Astrocyte (in vitro differentiated cells and primary cell): ENCODE results near the gene CPPED1. TPM values are rescaled to one million over a fixed set of nuclear protein-coding genes. Genes with fewer than 3 reads are reported as not detected.

ENCODE experiments used
- DNase-seq: peaks from one replicate; pipeline ENCODE4 v3.0.0-alpha.2; 2010; ENCODE audit warnings: low read depth
- FAIRE-seq: peaks from 2 replicates; lab custom pipeline; 2011; peaks lifted over from hg19 to GRCh38; lab: Jason Lieb, UNC
- H2AFZ ChIP-seq: 2 replicates; pipeline ENCODE4 v1.6.0; 2012; ENCODE audit warnings: low read depth, low read length, inconsistent platforms
- H3K27ac ChIP-seq: 2 replicates; pipeline ENCODE4 v1.5.1; 2011; ENCODE audit warnings: low read depth, low read length, inconsistent platforms
- H3K27me3 ChIP-seq: 2 replicates; pipeline ENCODE4 v1.6.0; 2011; ENCODE audit warnings: low read length, inconsistent platforms; ENCODE audit not compliant: insufficient read depth
- H3K36me3 ChIP-seq: 2 replicates; pipeline ENCODE4 v1.5.1; 2011; ENCODE audit warnings: low read length, inconsistent platforms; ENCODE audit not compliant: insufficient read depth
- H3K4me1 ChIP-seq: 2 replicates; pipeline ENCODE4 v1.5.1; 2011; ENCODE audit warnings: low read length, inconsistent platforms; ENCODE audit not compliant: insufficient read depth
- H3K4me2 ChIP-seq: 2 replicates; pipeline ENCODE4 v1.6.0; 2012; ENCODE audit warnings: low read length, inconsistent platforms
- H3K4me3 ChIP-seq: 2 replicates; pipeline ENCODE4 v1.5.1; 2011; ENCODE audit warnings: low read depth, mild to moderate bottlenecking, low read length, inconsistent platforms; ENCODE audit not compliant: insufficient read depth
- H3K79me2 ChIP-seq: 2 replicates; pipeline ENCODE4 v1.6.0; 2012; ENCODE audit warnings: mild to moderate bottlenecking, low read length, inconsistent platforms; ENCODE audit not compliant: insufficient read depth
- H3K9ac ChIP-seq: 2 replicates; pipeline ENCODE4 v1.6.0; 2012; ENCODE audit warnings: mild to moderate bottlenecking, low read length, inconsistent platforms
- H3K9me3 ChIP-seq: 2 replicates; pipeline ENCODE4 v1.5.1; 2012; ENCODE audit warnings: low read depth, mild to moderate bottlenecking, low read length, inconsistent platforms; ENCODE audit not compliant: insufficient read depth
- H4K20me1 ChIP-seq: 2 replicates; pipeline ENCODE4 v1.6.0; 2012; ENCODE audit warnings: low read length, inconsistent platforms; ENCODE audit not compliant: insufficient read depth
- H3K27ac Mint-ChIP-seq: one replicate; pipeline ENCODE4 v1.8.0; 2021; ENCODE audit warnings: mild to moderate bottlenecking, mixed read lengths; ENCODE audit not compliant: unreplicated experiment
- H3K27me3 Mint-ChIP-seq: one replicate; pipeline ENCODE4 v1.8.0; 2021; ENCODE audit warnings: low read depth, mixed read lengths; ENCODE audit not compliant: unreplicated experiment
- H3K36me3 Mint-ChIP-seq: one replicate; pipeline ENCODE4 v1.8.0; 2021; ENCODE audit warnings: low read depth, mixed read lengths; ENCODE audit not compliant: unreplicated experiment
- H3K4me1 Mint-ChIP-seq: one replicate; pipeline ENCODE4 v1.8.0; 2021; ENCODE audit warnings: low read depth, mixed read lengths; ENCODE audit not compliant: unreplicated experiment
- H3K4me3 Mint-ChIP-seq: one replicate; pipeline ENCODE4 v1.8.0; 2021; ENCODE audit warnings: mild to moderate bottlenecking, moderate library complexity, mixed read lengths; ENCODE audit not compliant: unreplicated experiment
- H3K9me3 Mint-ChIP-seq: one replicate; pipeline ENCODE4 v1.8.0; 2021; ENCODE audit warnings: mild to moderate bottlenecking, mixed read lengths; ENCODE audit not compliant: unreplicated experiment
- EZH2 ChIP-seq: IDR thresholded peaks from 2 replicates; pipeline ENCODE4 v1.6.1; 2012; ENCODE audit warnings: mild to moderate bottlenecking, low read length, inconsistent platforms; ENCODE audit not compliant: insufficient read depth
- total RNA-seq: library from RNA; stranded (reverse); gene quantifications from 2 replicates; pipeline ENCODE4 v1.2.1, GENCODE V29; 2021
- TF ChIP-seq, protein P1 (sequence below): IDR thresholded peaks from 2 replicates; pipeline ENCODE4 v1.5.1; 2011; ENCODE audit warnings: low read depth, mild to moderate bottlenecking, inconsistent platforms, low read length, moderate library complexity; ENCODE audit not compliant: insufficient read depth

CPPED1 gene
- total RNA-seq, 1 donor from 2014 or later, result 28.5 TPM

DNA sequence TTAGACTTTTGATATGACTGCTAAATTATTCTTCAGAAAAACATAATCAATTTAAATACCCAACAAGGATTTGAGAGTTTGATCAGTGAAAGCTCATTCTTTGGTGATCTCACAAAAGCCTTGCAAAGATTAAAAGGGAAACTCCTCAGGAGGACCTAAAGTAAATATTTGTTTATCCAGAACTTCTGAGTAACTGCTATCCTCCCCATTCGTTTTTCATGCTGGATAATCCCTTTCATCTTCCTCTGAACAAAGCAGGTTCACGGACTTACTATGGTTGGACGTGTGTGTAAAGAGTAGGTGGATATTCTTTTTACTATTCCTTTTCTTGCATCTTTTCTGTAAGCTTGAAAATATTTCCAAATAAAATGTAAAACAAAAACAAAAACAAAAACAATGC, 124.7 kb downstream of the CPPED1 start:
- Mint-ChIP-seq H3K4me3 (no peak overlapping the region), H3K4me1 (peaks cover 34% of the 10 kb centered on the region), H3K27me3 (no peaks in the 10 kb centered on the region), H3K36me3 (peaks cover 3% of the 10 kb centered on the region), H3K9me3 (peaks cover 5% of the 10 kb centered on the region), H3K27ac (no peak overlapping the region)
- H3K4me1 ChIP-seq, result peaks cover 33% of the 10 kb centered on the region
- no peaks in the 10 kb centered on the region for H3K9me3 ChIP-seq
- H3K4me2 ChIP-seq, result no peak overlapping the region
- no peaks in the 10 kb centered on the region for H3K36me3 ChIP-seq
- no peaks in the 10 kb centered on the region for H3K79me2 ChIP-seq
- H3K4me3 ChIP-seq, result no peak overlapping the region
- H3K27ac ChIP-seq, result peak overlapping the region; percentile 2
- FAIRE-seq (no peak), DNase-seq (no peak)
- no peak overlapping the region for H2AFZ ChIP-seq
- TF ChIP-seq EZH2, result no peak
- TF ChIP-seq, protein P1, sequence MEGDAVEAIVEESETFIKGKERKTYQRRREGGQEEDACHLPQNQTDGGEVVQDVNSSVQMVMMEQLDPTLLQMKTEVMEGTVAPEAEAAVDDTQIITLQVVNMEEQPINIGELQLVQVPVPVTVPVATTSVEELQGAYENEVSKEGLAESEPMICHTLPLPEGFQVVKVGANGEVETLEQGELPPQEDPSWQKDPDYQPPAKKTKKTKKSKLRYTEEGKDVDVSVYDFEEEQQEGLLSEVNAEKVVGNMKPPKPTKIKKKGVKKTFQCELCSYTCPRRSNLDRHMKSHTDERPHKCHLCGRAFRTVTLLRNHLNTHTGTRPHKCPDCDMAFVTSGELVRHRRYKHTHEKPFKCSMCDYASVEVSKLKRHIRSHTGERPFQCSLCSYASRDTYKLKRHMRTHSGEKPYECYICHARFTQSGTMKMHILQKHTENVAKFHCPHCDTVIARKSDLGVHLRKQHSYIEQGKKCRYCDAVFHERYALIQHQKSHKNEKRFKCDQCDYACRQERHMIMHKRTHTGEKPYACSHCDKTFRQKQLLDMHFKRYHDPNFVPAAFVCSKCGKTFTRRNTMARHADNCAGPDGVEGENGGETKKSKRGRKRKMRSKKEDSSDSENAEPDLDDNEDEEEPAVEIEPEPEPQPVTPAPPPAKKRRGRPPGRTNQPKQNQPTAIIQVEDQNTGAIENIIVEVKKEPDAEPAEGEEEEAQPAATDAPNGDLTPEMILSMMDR, result no peak
- no peak overlapping the region for H3K9ac ChIP-seq
- no peaks in the 10 kb centered on the region for H4K20me1 ChIP-seq
- no peaks in the 10 kb centered on the region for H3K27me3 ChIP-seq

DNA sequence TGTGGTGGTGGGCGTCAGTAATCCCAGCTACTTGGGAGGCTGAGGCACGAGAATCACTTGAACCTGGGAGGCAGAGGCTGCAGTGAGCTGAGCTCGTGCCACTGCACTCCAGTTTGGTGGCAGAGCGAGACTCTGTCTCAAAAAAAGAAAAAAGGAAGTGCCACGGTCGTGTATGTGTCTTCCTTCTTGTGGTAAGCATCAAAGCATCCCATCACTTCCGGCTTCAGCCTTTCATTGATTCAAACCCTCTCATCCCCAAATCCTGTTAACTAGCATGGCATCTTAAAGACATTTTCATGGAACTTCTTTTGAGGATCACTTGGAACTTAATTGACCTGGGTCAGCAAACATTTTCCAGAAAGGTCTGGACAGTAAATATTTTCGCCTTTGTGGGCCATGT, 126.2 kb downstream of the CPPED1 start:
- Mint-ChIP-seq H3K4me3 (no peak overlapping the region), H3K36me3 (peaks cover 2% of the 10 kb centered on the region), H3K4me1 (peaks cover 35% of the 10 kb centered on the region), H3K27ac (no peak overlapping the region), H3K27me3 (no peaks in the 10 kb centered on the region), H3K9me3 (peaks cover 5% of the 10 kb centered on the region)
- H3K27me3 ChIP-seq, result no peaks in the 10 kb centered on the region
- FAIRE-seq, result no peak
- H3K4me2 ChIP-seq, result no peak overlapping the region
- H3K9me3 ChIP-seq, result no peaks in the 10 kb centered on the region
- DNase-seq, result no peak
- TF ChIP-seq, protein P1, result no peak
- TF ChIP-seq EZH2, result no peak
- no peak overlapping the region for H2AFZ ChIP-seq
- H3K79me2 ChIP-seq, result no peaks in the 10 kb centered on the region
- no peaks in the 10 kb centered on the region for H3K36me3 ChIP-seq
- H3K4me3 ChIP-seq, result no peak overlapping the region
- no peak overlapping the region for H3K27ac ChIP-seq
- H4K20me1 ChIP-seq, result no peaks in the 10 kb centered on the region
- no peak overlapping the region for H3K9ac ChIP-seq
- peaks cover 33% of the 10 kb centered on the region for H3K4me1 ChIP-seq

DNA sequence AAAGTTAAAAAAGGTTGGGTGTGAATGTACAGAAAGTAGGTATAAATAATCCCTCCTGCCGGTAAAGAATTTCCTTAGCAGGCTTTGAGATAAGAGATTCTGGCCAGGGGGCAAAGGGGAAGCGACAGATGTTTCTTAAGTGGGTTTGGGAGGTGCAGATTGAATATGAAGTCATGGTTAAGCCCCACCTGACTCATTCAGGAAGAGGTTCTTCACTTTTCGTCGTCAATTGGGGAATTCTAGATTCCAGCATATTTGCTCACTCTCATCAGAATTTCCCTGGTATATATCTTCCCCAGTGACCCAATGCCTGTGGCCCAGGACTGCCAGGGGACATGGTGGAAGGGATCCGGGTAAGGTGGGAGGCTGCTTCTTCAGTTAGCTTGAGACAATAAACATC, 127.8 kb downstream of the CPPED1 start:
- no peaks in the 10 kb centered on the region for H4K20me1 ChIP-seq
- FAIRE-seq (no peak), DNase-seq (peak; percentile 75)
- H3K27me3 ChIP-seq, result no peaks in the 10 kb centered on the region
- TF ChIP-seq, protein P1, result no peak
- TF ChIP-seq EZH2, result no peak
- peaks cover 2% of the 10 kb centered on the region for H3K9me3 Mint-ChIP-seq
- H3K9me3 ChIP-seq, result no peaks in the 10 kb centered on the region
- peaks cover 35% of the 10 kb centered on the region for H3K4me1 Mint-ChIP-seq
- H3K4me3 ChIP-seq, result no peak overlapping the region
- peaks cover 33% of the 10 kb centered on the region for H3K4me1 ChIP-seq
- H3K9ac ChIP-seq, result peak overlapping the region; percentile 51
- peak overlapping the region; percentile 56 for H3K27ac Mint-ChIP-seq
- no peak overlapping the region for H2AFZ ChIP-seq
- H3K36me3 ChIP-seq, result no peaks in the 10 kb centered on the region
- H3K36me3 Mint-ChIP-seq, result peaks cover 2% of the 10 kb centered on the region
- H3K79me2 ChIP-seq, result no peaks in the 10 kb centered on the region
- peak overlapping the region; percentile 82 for H3K27ac ChIP-seq
- no peak overlapping the region for H3K4me3 Mint-ChIP-seq
- no peaks in the 10 kb centered on the region for H3K27me3 Mint-ChIP-seq
- H3K4me2 ChIP-seq, result peak overlapping the region; percentile 63
